ENCODE results near the gene C18orf63.
"Not testable (repeated sequence)": the region's sequence is repeated elsewhere in the genome, so short reads cannot be mapped to it uniquely, and the experiment has no call there.

The C18orf63 gene

GRCh38 chr18:74315464-74316256 lies at the start of gene C18orf63:
Gene C18orf63, plus strand, starts transcription at chr18:74315839. Its CDS starts 2,027 bp downstream, at chr18:74317866.
- DNase-seq, result no peak

GRCh38 chr18:74266161-74266560 lies 49.5 kb upstream of the C18orf63 start:
- no peak for DNase-seq

GRCh38 chr18:74268175-74268574 lies 47.5 kb upstream of the C18orf63 start:
- DNase-seq, result no peak

GRCh38 chr18:74268933-74269620 lies 46.6 kb upstream of the C18orf63 start:
- no peak for DNase-seq

- DNase-seq, result no peak
These were observed 44.0 kb upstream of the C18orf63 start for GRCh38 chr18:74271635-74272034.

GRCh38 chr18:74273394-74273793 lies 42.2 kb upstream of the C18orf63 start:
- DNase-seq, result no peak

DNA sequence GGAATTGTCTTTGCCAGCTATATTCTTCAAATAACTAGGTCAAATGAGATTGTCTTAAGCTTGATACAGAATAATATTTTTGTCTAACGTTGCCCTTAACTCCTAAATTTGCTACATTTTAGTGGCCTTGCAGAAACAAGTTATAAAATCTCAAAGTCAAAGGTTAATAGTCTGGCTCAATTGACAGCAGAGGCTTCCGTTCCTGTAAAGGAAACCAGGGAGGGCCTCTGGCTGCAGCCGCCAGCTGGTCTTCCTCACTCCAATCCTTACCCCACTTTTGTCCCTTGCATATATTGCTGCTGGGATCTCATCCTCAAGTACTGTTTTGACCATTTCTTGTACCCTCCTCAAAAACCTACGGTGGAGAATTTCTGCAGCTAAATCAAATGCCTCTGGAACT lies 40.9 kb upstream of the C18orf63 start:
- DNase-seq, result no peak

DNA sequence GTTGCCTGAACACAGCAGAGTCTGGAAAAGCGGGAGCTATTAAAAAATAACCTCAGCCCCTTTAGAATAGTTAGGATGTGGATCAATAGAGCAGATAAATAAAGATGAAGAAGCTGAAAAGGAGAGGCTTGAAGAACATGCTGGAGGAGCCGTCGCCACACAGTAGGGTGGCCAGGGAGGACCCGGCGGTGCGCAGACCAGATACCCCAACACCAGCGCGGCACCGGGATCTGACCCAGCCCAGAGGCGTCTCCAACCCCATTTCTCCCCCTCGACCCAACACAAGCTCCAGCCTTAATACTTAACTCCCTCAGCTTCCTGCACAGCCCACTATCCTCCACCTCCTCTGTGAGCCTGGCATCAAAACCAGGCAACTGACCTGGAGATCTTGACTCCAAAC lies 39.9 kb upstream of the C18orf63 start:
- DNase-seq, result no peak

DNA sequence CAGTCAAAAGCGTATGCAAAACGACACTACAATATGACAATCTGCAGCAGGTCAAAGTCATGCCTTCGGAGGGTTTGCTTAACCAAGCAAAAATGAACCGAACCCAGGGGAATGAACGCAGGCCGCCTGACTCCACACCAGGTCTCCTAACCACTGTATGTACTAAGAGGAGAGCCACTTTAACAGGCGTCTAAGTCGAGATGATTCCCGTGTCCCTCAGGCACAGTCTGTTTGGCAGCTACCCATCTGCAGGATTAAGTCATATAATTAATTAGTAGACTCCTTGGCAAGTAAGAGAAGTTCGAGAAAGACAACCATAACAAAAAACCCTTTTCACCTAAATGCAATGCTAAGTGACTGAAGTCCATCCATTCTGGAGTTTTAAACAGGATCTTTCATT lies 39.0 kb upstream of the C18orf63 start:
- DNase-seq, result no peak

- no peak for DNase-seq
These were observed 38.3 kb upstream of the C18orf63 start for GRCh38 chr18:74277296-74277695.

GRCh38 chr18:74278058-74278457 lies 37.6 kb upstream of the C18orf63 start:
- DNase-seq, result no peak

GRCh38 chr18:74278983-74279382 lies 36.7 kb upstream of the C18orf63 start:
- no peak for DNase-seq

- no peak for DNase-seq
These were observed 34.3 kb upstream of the C18orf63 start for GRCh38 chr18:74281011-74281979.

- no peak for DNase-seq
These were observed 33.5 kb upstream of the C18orf63 start for GRCh38 chr18:74281980-74282754.

GRCh38 chr18:74282755-74283554 lies 32.7 kb upstream of the C18orf63 start:
- no peak for DNase-seq

- no peak for DNase-seq
These were observed 32.0 kb upstream of the C18orf63 start for GRCh38 chr18:74283646-74284045.

- DNase-seq, result no peak
These were observed 31.3 kb upstream of the C18orf63 start for GRCh38 chr18:74284191-74284979.

DNA sequence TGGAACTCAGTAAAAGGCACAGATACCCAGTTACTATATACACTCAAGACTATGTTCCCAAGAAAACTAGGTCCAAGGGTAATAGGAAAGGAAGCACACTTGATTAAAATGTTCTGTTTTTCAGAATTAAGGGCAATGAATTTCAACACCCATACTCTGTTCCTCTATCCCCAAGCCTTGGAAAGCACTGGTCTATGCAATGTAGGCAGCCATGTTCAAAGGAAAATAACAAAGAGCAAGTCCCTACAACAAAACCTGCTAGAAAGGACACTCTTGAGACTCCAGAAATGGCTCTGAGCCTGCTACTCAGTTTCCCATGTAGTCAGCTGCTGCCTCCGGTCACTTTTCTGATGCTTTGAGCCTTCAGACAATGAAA lies 30.7 kb upstream of the C18orf63 start:
- DNase-seq, result no peak

- not testable (repeated sequence) for DNase-seq
These were observed 30.1 kb upstream of the C18orf63 start for GRCh38 chr18:74285583-74285982.

DNA sequence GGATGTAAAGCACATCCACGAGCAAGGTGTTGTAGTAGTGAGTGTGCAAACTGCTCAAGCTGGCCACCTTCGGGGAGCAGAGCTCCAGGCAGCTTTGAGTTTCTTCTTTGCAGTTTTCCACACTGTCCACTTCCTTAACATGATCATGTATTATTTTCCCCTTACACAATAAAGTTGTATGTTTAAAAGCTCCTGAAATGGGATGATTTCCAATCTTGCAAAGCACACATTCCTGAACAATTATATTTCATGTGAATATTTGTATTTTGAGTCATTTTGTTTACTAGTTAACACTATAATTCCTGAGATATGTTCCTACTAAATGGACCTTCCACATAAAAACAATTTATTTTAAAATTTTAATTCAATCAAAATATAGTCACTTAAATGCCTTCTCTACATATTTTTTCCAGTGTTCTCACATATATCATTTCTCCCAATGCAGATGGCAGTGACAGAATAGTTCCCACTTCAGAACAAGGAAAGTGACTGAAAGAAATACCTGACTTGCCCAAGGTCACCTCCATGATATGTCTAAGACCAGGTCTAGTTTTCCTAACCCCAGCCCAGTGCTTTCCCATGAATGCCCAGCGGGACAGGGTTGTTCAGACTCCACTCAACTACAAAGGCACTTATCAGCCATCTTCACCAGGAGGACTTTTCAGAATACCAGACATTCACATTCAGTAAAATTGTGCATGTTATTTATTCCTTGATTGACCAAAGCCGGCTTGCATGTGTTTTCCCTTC lies 29.4 kb upstream of the C18orf63 start:
- DNase-seq, result no peak
